Upper lobe of left lung (tissue), 4 donors: ENCODE data around the gene SEC24C.

Source experiments
- POLR2A ChIP-seq, 4 donors: fragments of 450-650 bp; IDR thresholded peaks; one replicate each; pipeline ENCODE4 v1.5.1; 2016 to 2017; ENCODE audit warnings: antibody characterized with exemption in 4 of 4, mild to moderate bottlenecking in 2 of 4
- POLR2AphosphoS5 ChIP-seq, 2 donors: sonication (generic); formaldehyde crosslinking; IDR thresholded peaks; one replicate each; pipeline ENCODE4 v1.5.1; 2017; ENCODE audit warnings: antibody characterized with exemption in 2 of 2
- TF ChIP-seq, protein P1 (sequence below), 6 experiments: fragments of 450-650 bp in 4 of 6; fragments of 200-600 bp in 2 of 6; sonication (generic) in 2 of 6; IDR thresholded peaks; one replicate each; pipeline ENCODE4 v1.5.1; 2016 to 2019; ENCODE audit warnings: antibody characterized with exemption in 6 of 6

DNA sequence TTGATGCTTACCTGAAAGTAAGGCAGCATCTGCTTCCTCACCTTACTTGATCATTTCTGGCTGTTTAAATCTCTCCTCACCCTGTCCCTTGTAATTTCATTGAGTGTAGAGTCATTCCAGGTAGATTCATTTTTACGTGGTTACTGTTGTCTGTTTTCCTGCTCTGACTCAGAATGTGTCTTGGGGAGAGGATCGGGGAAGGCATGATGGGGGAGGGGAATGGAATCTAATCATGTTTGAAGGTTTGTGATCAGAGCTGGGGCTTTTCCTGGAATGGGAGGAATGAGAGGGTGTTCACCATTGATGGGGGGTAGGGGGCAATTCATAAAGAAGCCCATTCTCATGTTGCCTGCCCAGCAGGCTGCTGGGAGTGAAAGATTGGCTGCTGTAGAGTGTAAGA is 18.7 kb downstream of the SEC24C start:
- TF ChIP-seq, protein P1, sequence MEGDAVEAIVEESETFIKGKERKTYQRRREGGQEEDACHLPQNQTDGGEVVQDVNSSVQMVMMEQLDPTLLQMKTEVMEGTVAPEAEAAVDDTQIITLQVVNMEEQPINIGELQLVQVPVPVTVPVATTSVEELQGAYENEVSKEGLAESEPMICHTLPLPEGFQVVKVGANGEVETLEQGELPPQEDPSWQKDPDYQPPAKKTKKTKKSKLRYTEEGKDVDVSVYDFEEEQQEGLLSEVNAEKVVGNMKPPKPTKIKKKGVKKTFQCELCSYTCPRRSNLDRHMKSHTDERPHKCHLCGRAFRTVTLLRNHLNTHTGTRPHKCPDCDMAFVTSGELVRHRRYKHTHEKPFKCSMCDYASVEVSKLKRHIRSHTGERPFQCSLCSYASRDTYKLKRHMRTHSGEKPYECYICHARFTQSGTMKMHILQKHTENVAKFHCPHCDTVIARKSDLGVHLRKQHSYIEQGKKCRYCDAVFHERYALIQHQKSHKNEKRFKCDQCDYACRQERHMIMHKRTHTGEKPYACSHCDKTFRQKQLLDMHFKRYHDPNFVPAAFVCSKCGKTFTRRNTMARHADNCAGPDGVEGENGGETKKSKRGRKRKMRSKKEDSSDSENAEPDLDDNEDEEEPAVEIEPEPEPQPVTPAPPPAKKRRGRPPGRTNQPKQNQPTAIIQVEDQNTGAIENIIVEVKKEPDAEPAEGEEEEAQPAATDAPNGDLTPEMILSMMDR (IDR thresholded peaks at IDR 0.05) = no peak
- TF ChIP-seq POLR2A (IDR thresholded peaks at IDR 0.05) = no peak
- TF ChIP-seq POLR2AphosphoS5 (IDR thresholded peaks at IDR 0.05) = no peak
